OCI-LY7 (cell line): ENCODE measurements around the gene TMEM167A. TPM values are rescaled to one million over a fixed set of nuclear protein-coding genes. Genes with fewer than 3 reads are reported as not detected.

Experiments used
- Bru-seq: library from RNA; stranded (reverse); fragments of 400-500 nt; gene quantifications from one replicate; lab custom pipeline; 2021; lab: Mats Ljungman, UMichigan
- BruChase-seq, 2 experiments: library from RNA; stranded (reverse); fragments of 400-500 nt; gene quantifications; one replicate each; lab custom pipeline; 2021; lab: Mats Ljungman, UMichigan
- BruUV-seq: library from RNA; stranded (reverse); fragments of 400-500 nt; replicated peaks from 2 replicates; lab custom pipeline; 2021; lab: Mats Ljungman, UMichigan
- CTCF ChIA-PET: fragments of 300-600 bp; sonication (Branson Sonifier 250); formaldehyde crosslinking; loops from one replicate; lab custom pipeline; 2022; ENCODE audit warnings: antibody characterized with exemption; ENCODE audit not compliant: unreplicated experiment; lab: Charles Lee
- POLR2A ChIA-PET: fragments of 300-600 bp; sonication (Branson Sonifier 250); formaldehyde crosslinking; loops from one replicate; lab custom pipeline; 2022; ENCODE audit warnings: antibody characterized with exemption; lab: Charles Lee
- DNase-seq: peaks from one replicate; pipeline ENCODE4 v3.0.0-alpha.2; 2015; ENCODE audit warnings: low spot score
- H2AFZ ChIP-seq: fragments of 200-600 bp; sonication (generic), shearing (Covaris generic); 2 replicates; pipeline ENCODE4 v1.6.1; 2014; ENCODE audit warnings: mild to moderate bottlenecking, antibody characterized with exemption, low read length, moderate library complexity
- H3K27ac ChIP-seq: fragments of 200-600 bp; sonication (generic); 2 replicates; pipeline ENCODE4 v1.5.1; 2014; ENCODE audit warnings: mixed run types, low read depth, mild to moderate bottlenecking, moderate library complexity, low read length, inconsistent platforms; ENCODE audit not compliant: poor library complexity, severe bottlenecking
- H3K36me3 ChIP-seq: fragments of 200-600 bp; sonication (generic); 2 replicates; pipeline ENCODE4 v1.6.1; 2014; ENCODE audit warnings: mild to moderate bottlenecking, antibody characterized with exemption, low read length, moderate library complexity, mixed read lengths; ENCODE audit not compliant: insufficient read depth
- H3K4me1 ChIP-seq: fragments of 200-600 bp; sonication (generic); 2 replicates; pipeline ENCODE4 v1.5.1; 2014; ENCODE audit warnings: mild to moderate bottlenecking, low read length; ENCODE audit not compliant: insufficient read depth, poor library complexity, severe bottlenecking
- H3K4me2 ChIP-seq: fragments of 200-600 bp; sonication (generic); 2 replicates; pipeline ENCODE4 v1.6.1; 2014; ENCODE audit warnings: mild to moderate bottlenecking, low read length
- H3K4me3 ChIP-seq: fragments of 200-600 bp; sonication (generic); 2 replicates; pipeline ENCODE4 v1.5.1; 2014; ENCODE audit warnings: mild to moderate bottlenecking, low read depth, low read length; ENCODE audit not compliant: poor library complexity, severe bottlenecking
- H3K79me2 ChIP-seq: fragments of 200-600 bp; sonication (generic); 2 replicates; pipeline ENCODE4 v1.6.1; 2016; ENCODE audit warnings: low read depth, mild to moderate bottlenecking, low read length, moderate library complexity, mixed read lengths; ENCODE audit not compliant: insufficient read depth
- H3K9me2 ChIP-seq: fragments of 200-600 bp; sonication (generic); 2 replicates; pipeline ENCODE4 v1.6.1; 2016; ENCODE audit warnings: mild to moderate bottlenecking, low read length, mixed read lengths; ENCODE audit not compliant: insufficient read depth
- H3K9me3 ChIP-seq: fragments of 200-600 bp; sonication (generic); 2 replicates; pipeline ENCODE4 v1.6.1; 2014; ENCODE audit warnings: mild to moderate bottlenecking, mixed run types, low read length, mixed read lengths
- H4K20me1 ChIP-seq: fragments of 200-600 bp; sonication (generic); 2 replicates; pipeline ENCODE4 v1.6.1; 2014; ENCODE audit warnings: mild to moderate bottlenecking, antibody characterized with exemption, low read length, moderate library complexity, mixed read lengths; ENCODE audit not compliant: insufficient read depth
- EZH2phosphoT487 ChIP-seq: fragments of 200-600 bp; sonication (generic); IDR thresholded peaks from 2 replicates; pipeline ENCODE4 v1.6.1; 2018; ENCODE audit warnings: low read depth, borderline replicate concordance, mild to moderate bottlenecking, mixed run types, antibody characterized with exemption, low read length, moderate library complexity, mixed read lengths
- intact Hi-C: fragments of 100-400 bp; cut with micrococcal nuclease; formaldehyde crosslinking; loops from one replicate; pipeline ENCODE4 v1.10.0; 2022; ENCODE audit not compliant: unreplicated experiment
- long read RNA-seq: library from polyadenylated mRNA; stranded (forward); transcript quantifications from one replicate; pipeline ENCODE4 v2.0.0, GENCODE V29; 2022
- total RNA-seq, 2 experiments: library from RNA; depleted of rRNA in 1 of 2; stranded (reverse); fragments of >200 nt in 1 of 2; shearing (Covaris generic) in 1 of 2; gene quantifications; 2 replicates each; pipeline ENCODE4 v1.2.3, GENCODE V29; 2014 to 2022
- TF ChIP-seq, protein P1 (sequence below): fragments of 200-600 bp; sonication (generic); conservative IDR thresholded peaks from 2 replicates; pipeline ENCODE4 v1.5.1; 2014; ENCODE audit warnings: mild to moderate bottlenecking, antibody characterized with exemption, low read length, moderate library complexity, mixed read lengths

TMEM167A gene, protein sequence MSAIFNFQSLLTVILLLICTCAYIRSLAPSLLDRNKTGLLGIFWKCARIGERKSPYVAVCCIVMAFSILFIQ
- total RNA-seq (2014; rRNA removed; shearing (Covaris generic)) (17.6 and 20.4 TPM in 2 replicates), total RNA-seq (2022) (55.7 and 56.4 TPM in 2 replicates), Bru-seq, nascent RNA (percentile 94 among the genes with signal in this experiment), BruChase-seq, experiment 1, labeled RNA remaining after a 6-hour chase (percentile 87 among the genes with signal in this experiment), BruChase-seq, experiment 2, labeled RNA remaining after a 2-hour chase (percentile 95 among the genes with signal in this experiment)
- long read RNA-seq, full-length matches to known transcripts: 69 of 84 reads
- long read RNA-seq, partial matches to known transcripts: 1 of 84 reads
- long read RNA-seq, other reads (novel, unspliced or antisense): 14 of 84 reads

DNA sequence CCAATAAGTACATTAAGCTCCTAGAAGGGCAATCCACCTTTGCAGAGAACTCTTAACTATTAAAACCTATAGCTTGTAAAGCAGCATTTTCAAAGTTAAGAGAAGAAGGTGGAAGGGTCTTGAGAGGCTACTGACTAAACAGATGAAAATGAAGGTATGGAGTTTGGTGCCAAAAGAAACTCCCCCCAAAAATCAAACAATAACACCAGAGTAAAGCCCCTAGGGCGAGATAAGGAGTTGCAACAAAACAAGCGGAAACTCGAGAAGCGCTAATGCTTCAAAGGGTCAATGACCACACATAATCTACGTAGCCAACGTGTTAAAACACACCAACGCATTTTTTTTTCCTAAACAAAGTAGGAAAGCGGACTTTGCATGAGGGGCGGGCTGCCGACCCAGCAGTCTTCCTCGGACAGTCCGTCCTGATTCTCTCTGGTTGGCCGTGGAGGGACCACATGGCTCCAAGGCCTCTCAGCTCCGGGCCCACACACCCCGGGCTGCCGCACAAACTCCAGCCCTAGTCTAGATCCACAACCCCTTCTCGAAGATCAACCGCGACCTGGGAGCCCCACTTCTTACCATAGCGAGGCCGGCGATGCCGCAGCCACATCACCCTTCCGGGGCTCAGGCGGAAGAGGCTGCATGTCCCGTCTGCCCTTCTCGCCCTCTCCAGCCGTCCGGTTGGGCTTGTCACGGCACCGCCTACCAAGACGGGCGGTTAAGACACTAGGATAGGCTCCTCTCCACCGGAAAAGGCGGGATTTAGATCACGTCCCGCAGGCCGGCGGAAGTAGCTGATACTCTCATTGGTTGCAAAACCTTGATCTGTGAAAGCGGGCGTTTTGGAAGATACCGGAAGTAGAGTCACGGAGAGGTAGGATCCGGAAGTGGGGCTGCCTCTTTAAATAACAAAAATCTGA is at the start of gene TMEM167A, which contains the start of gene XRCC4:
TSS of gene TMEM167A (minus strand) at position 653 of the 920 bp plus-strand sequence. CDS start at position 582, 71 bp downstream.
TSS of gene XRCC4 (plus strand) at position 806 of the 920 bp plus-strand sequence. CDS start 27,373 bp downstream, outside the sequence.
- TSS peak; percentile 75 for BruUV-seq
- peak; percentile 99 for DNase-seq
- intact Hi-C loops: loop anchor here (5.0 kb wide), 1 partner anchor 1105 kb away; the partner anchor contains the start of gene ATG10
- Histone ChIP-seq H3K79me2 (peaks cover 81% of the 10 kb centered on the region), H3K4me2 (peak within 1 kb of the TSS; percentile 89), H3K4me1 (peaks cover 14% of the 10 kb centered on the region), H3K9me3 (no peaks in the 10 kb centered on the region), H3K27ac (peak within 1 kb of the TSS; percentile 76), H3K9me2 (no peaks in the 10 kb centered on the region), H3K36me3 (peaks cover 30% of the 10 kb centered on the region), H2AFZ (peak within 1 kb of the TSS; percentile 74; the same call in 1 of the 2 replicates), H3K4me3 (peak within 1 kb of the TSS; percentile 80), H4K20me1 (no peaks in the 10 kb centered on the region)
- no peak for TF ChIP-seq EZH2phosphoT487
- TF ChIP-seq, protein P1, sequence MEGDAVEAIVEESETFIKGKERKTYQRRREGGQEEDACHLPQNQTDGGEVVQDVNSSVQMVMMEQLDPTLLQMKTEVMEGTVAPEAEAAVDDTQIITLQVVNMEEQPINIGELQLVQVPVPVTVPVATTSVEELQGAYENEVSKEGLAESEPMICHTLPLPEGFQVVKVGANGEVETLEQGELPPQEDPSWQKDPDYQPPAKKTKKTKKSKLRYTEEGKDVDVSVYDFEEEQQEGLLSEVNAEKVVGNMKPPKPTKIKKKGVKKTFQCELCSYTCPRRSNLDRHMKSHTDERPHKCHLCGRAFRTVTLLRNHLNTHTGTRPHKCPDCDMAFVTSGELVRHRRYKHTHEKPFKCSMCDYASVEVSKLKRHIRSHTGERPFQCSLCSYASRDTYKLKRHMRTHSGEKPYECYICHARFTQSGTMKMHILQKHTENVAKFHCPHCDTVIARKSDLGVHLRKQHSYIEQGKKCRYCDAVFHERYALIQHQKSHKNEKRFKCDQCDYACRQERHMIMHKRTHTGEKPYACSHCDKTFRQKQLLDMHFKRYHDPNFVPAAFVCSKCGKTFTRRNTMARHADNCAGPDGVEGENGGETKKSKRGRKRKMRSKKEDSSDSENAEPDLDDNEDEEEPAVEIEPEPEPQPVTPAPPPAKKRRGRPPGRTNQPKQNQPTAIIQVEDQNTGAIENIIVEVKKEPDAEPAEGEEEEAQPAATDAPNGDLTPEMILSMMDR: no peak
- ChIA-PET POLR2A (interaction anchor here (0.7 to 1.7 kb wide), 12 partner anchors 11 to 58 kb away, joined by 3 to 8 read pairs (median 3); no protein-coding TSS in a partner anchor), CTCF (no interaction called here)

DNA sequence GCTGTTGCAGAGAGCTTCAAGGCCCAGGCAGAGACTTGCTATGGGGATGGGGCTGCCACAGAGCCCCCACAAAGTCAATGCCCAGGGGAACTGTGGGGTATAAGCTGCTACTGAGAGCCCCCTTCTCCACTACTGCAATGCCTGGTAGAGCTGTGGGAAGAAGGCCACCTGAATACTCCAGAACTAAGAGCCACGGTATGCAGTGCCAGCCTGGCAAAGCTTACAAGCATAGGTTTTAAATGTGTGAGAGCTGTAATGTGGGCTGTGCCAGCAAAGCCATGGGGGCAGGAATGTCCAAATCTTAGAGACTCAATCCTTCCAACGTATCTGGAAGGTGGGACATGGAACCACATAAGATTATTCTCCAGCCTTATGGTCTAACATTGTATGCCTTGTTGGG is 49.3 kb upstream of the TMEM167A start:
- intact Hi-C loops: no loop called here
- Histone ChIP-seq H3K4me1 (no peaks in the 10 kb centered on the region), H3K9me3 (0 out of 2 replicates have a peak, but pooled peaks cover 3% of the 10 kb centered on the region), H3K36me3 (no peaks in the 10 kb centered on the region), H4K20me1 (no peaks in the 10 kb centered on the region), H3K4me2 (no peak overlapping the region), H3K9me2 (no peaks in the 10 kb centered on the region), H3K4me3 (no peak overlapping the region), H3K27ac (no peak overlapping the region), H2AFZ (no peak overlapping the region), H3K79me2 (no peaks in the 10 kb centered on the region)
- no TSS peak for BruUV-seq
- CTCF ChIA-PET: no interaction called here
- DNase-seq: no peak
- TF ChIP-seq, protein P1: no peak
- no peak for TF ChIP-seq EZH2phosphoT487
- POLR2A ChIA-PET: no interaction called here
